ENCODE data around the gene EXOSC5. TPM values are rescaled to one million over a fixed set of nuclear protein-coding genes. Genes with fewer than 3 reads are reported as not detected.

EXOSC5 gene
- total and polyA plus RNA-seq, 9 of the 15 experiments (the other 6 are each of a cell fraction or from before 2014, with no cell fraction given): 10.9 to 75.5 (median 37.8) TPM

DNA sequence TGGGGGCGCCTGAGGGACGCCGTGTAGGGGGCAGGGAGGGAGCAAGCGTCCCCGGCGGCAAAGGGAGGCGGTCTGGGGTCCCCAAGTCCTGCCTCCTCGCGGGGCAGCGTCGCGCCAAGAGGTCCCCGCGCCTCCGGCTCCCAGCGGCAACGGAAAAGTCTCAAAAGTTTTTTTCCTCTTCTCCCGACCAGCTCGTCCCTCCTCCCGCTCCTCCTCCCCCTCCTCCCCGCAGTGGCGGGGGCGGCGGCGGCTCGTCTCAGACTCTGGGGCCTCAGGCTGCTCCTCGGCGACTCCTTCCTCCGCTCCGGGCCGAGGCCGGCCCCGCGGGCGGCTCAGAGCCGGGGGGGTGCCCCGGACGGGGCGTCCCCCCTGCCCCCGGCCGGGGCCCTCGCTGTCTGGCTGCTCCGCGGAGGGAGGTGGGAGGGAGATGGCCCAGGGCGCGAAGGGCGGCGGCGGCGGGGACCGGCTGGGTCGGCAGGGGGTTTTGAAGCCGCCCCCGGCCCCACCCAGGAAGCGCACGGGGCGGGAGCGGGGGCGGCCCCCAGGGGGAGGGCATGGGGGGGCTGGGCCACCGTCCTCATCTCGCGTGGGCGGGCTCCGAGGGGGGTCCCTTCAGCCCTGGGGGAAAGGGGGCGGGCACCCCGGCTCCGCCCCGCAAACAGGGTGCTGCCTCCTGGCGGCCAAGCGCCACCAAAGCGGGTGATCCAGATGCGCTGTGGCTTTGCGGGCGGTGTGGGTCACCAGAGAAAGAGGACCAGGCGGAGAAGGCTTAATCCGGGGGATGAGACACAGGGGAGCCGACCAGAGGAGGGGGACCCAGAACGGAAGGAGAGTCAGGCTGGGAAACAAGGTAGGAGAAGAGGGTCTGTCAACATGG, 43.5 kb downstream of the EXOSC5 start, which contains the start of gene TGFB1 (continued):
- TF ChIP-seq, protein P1, sequence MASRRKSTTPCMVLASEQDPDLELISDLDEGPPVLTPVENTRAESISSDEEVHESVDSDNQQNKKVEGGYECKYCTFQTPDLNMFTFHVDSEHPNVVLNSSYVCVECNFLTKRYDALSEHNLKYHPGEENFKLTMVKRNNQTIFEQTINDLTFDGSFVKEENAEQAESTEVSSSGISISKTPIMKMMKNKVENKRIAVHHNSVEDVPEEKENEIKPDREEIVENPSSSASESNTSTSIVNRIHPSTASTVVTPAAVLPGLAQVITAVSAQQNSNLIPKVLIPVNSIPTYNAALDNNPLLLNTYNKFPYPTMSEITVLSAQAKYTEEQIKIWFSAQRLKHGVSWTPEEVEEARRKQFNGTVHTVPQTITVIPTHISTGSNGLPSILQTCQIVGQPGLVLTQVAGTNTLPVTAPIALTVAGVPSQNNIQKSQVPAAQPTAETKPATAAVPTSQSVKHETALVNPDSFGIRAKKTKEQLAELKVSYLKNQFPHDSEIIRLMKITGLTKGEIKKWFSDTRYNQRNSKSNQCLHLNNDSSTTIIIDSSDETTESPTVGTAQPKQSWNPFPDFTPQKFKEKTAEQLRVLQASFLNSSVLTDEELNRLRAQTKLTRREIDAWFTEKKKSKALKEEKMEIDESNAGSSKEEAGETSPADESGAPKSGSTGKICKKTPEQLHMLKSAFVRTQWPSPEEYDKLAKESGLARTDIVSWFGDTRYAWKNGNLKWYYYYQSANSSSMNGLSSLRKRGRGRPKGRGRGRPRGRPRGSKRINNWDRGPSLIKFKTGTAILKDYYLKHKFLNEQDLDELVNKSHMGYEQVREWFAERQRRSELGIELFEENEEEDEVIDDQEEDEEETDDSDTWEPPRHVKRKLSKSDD (conservative IDR thresholded peaks at IDR 0.05; ENCODE audit: low read length): no peak
- TF ChIP-seq TAF15 (IDR thresholded peaks at IDR 0.05; ENCODE audit: low read depth, low read length): no peak
- TF ChIP-seq HMG20B (CRISPR knock-in tag; IDR thresholded peaks at IDR 0.05): no peak
- TF ChIP-seq, protein P2, sequence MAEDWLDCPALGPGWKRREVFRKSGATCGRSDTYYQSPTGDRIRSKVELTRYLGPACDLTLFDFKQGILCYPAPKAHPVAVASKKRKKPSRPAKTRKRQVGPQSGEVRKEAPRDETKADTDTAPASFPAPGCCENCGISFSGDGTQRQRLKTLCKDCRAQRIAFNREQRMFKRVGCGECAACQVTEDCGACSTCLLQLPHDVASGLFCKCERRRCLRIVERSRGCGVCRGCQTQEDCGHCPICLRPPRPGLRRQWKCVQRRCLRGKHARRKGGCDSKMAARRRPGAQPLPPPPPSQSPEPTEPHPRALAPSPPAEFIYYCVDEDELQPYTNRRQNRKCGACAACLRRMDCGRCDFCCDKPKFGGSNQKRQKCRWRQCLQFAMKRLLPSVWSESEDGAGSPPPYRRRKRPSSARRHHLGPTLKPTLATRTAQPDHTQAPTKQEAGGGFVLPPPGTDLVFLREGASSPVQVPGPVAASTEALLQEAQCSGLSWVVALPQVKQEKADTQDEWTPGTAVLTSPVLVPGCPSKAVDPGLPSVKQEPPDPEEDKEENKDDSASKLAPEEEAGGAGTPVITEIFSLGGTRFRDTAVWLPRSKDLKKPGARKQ (CRISPR knock-in tag; IDR thresholded peaks at IDR 0.05): no peak
- TF ChIP-seq HNRNPK (IDR thresholded peaks at IDR 0.05; ENCODE audit: low read depth, low read length, poor library complexity, severe bottlenecking): peak; percentile 88
- 0 out of 2 replicates have a peak, but pooled peaks have one; percentile 24 for TF ChIP-seq MYNN (IDR thresholded peaks at IDR 0.05)
- TF ChIP-seq MYNN (CRISPR knock-in tag; IDR thresholded peaks at IDR 0.05): no peak
- TF ChIP-seq RFX5 (IDR thresholded peaks at IDR 0.05; ENCODE audit: low read depth, low read length): no peak
- TF ChIP-seq, protein P3, sequence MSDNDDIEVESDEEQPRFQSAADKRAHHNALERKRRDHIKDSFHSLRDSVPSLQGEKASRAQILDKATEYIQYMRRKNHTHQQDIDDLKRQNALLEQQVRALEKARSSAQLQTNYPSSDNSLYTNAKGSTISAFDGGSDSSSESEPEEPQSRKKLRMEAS (CRISPR knock-in tag; IDR thresholded peaks at IDR 0.05): peak; percentile 75
- TF ChIP-seq, protein P4, sequence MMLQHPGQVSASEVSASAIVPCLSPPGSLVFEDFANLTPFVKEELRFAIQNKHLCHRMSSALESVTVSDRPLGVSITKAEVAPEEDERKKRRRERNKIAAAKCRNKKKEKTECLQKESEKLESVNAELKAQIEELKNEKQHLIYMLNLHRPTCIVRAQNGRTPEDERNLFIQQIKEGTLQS (IDR thresholded peaks at IDR 0.05): no peak
- TF ChIP-seq, protein P4 (CRISPR knock-in tag; conservative IDR thresholded peaks at IDR 0.05): no peak
- no peak for TF ChIP-seq ZNF124 (CRISPR knock-in tag; IDR thresholded peaks at IDR 0.05)
- TF ChIP-seq, protein P5, sequence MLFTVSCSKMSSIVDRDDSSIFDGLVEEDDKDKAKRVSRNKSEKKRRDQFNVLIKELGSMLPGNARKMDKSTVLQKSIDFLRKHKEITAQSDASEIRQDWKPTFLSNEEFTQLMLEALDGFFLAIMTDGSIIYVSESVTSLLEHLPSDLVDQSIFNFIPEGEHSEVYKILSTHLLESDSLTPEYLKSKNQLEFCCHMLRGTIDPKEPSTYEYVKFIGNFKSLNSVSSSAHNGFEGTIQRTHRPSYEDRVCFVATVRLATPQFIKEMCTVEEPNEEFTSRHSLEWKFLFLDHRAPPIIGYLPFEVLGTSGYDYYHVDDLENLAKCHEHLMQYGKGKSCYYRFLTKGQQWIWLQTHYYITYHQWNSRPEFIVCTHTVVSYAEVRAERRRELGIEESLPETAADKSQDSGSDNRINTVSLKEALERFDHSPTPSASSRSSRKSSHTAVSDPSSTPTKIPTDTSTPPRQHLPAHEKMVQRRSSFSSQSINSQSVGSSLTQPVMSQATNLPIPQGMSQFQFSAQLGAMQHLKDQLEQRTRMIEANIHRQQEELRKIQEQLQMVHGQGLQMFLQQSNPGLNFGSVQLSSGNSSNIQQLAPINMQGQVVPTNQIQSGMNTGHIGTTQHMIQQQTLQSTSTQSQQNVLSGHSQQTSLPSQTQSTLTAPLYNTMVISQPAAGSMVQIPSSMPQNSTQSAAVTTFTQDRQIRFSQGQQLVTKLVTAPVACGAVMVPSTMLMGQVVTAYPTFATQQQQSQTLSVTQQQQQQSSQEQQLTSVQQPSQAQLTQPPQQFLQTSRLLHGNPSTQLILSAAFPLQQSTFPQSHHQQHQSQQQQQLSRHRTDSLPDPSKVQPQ (CRISPR knock-in tag; IDR thresholded peaks at IDR 0.05; ENCODE audit: borderline replicate concordance): no peak
- no peak for TF ChIP-seq CBFA2T3 (IDR thresholded peaks at IDR 0.05)
- TF ChIP-seq CBX2 (IDR thresholded peaks at IDR 0.05; ENCODE audit: insufficient read depth, low read length, poor library complexity, severe bottlenecking): no peak
- TF ChIP-seq ZNF282 (CRISPR knock-in tag; IDR thresholded peaks at IDR 0.05): no peak
